Occipital lobe (tissue), 2 donors: ENCODE data around the gene DDX39B. TPM values are rescaled to one million over a fixed set of nuclear protein-coding genes. Genes with fewer than 3 reads are reported as not detected.
A peak's percentile ranks its signal among the peaks of the same experiment; 100 is the strongest.
"Not testable (repeated sequence)": the region's sequence is repeated elsewhere in the genome, so short reads cannot be mapped to it uniquely, and the experiment has no call there.

Experiments
- DNase-seq: peaks from one replicate; lab custom pipeline; 2025; lab: John Stamatoyannopoulos, UW
- total RNA-seq: library from RNA; depleted of rRNA; stranded (reverse); fragments of >200 nt; gene quantifications from one replicate; pipeline ENCODE4 v1.2.3, GENCODE V29; 2014

The DDX39B gene
- total RNA-seq, 1 donor from 2014 or later: 288 TPM

- DNase-seq: no peak
These were observed 34.3 kb upstream of the DDX39B start for GRCh38 chr6:31575952-31576685.

GRCh38 chr6:31575335-31575901 lies 33.6 kb upstream of the DDX39B start, which contains the start of gene TNF:
TSS of gene TNF (plus strand) at chr6:31575565. CDS start at chr6:31575742, 177 bp downstream.
- DNase-seq: no peak

- DNase-seq: no peak
These were observed 32.6 kb upstream of the DDX39B start for GRCh38 chr6:31574106-31575061.

- DNase-seq: no peak
These were observed 31.7 kb upstream of the DDX39B start for GRCh38 chr6:31573239-31574105.

GRCh38 chr6:31572041-31572911 lies 30.5 kb upstream of the DDX39B start, which contains the start of gene LTA:
TSS of gene LTA (plus strand) at chr6:31572289. CDS start at chr6:31572743, 454 bp downstream.
- DNase-seq: no peak

- no peak for DNase-seq
These were observed 28.2 kb upstream of the DDX39B start for GRCh38 chr6:31569861-31570536.

GRCh38 chr6:31568537-31568961 lies 26.7 kb upstream of the DDX39B start:
- no peak for DNase-seq

GRCh38 chr6:31567531-31568370 lies 25.9 kb upstream of the DDX39B start:
- DNase-seq: no peak

GRCh38 chr6:31560697-31561058 lies 18.9 kb upstream of the DDX39B start:
- no peak for DNase-seq

- DNase-seq: no peak
These were observed 18.3 kb upstream of the DDX39B start for GRCh38 chr6:31559958-31560696.

- no peak for DNase-seq
These were observed 17.8 kb upstream of the DDX39B start for GRCh38 chr6:31559606-31559957.

GRCh38 chr6:31558631-31559500 lies 17.1 kb upstream of the DDX39B start:
- peak; percentile 20 for DNase-seq

- DNase-seq: no peak
These were observed 16.5 kb upstream of the DDX39B start for GRCh38 chr6:31558318-31558625.

GRCh38 chr6:31557443-31558317 lies 15.9 kb upstream of the DDX39B start:
- DNase-seq: no peak

GRCh38 chr6:31556307-31556706 lies 14.5 kb upstream of the DDX39B start:
- DNase-seq: no peak

- not testable (repeated sequence) for DNase-seq
These were observed 9.6 kb upstream of the DDX39B start for GRCh38 chr6:31551371-31551770.
